GM21576 (cell line): Measurements from ENCODE around the gene CACNA2D2.

ENCODE experiments used
- ATAC-seq: cut with Tn5 transposase; IDR thresholded peaks from one replicate; pipeline ENCODE4 v1.9.1; 2021; ENCODE audit warnings: mild to moderate bottlenecking, moderate library complexity; ENCODE audit not compliant: unreplicated experiment

CACNA2D2 gene

GRCh38 chr3:50502584-50503423 is 630 bp downstream of the CACNA2D2 start:
- ATAC-seq: no peak

DNA sequence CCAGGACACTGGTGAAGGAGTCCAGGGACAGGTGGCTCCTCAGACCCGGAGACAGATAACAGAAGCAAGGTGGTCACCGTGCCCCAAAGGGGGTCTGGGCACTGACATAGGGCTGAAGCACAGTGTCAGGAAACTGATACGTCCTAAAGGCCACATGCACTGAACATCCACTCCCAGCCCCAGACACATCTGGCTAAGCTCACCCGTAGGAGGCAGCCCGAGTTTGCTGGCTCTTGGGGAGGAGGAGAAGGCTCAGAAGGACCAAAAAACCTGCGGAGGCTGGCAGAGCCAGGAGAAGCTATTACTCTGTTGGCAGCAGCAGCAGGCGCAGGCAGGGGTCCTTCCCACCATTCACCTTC is 1.2 kb downstream of the CACNA2D2 start:
- ATAC-seq: no peak

- no peak for ATAC-seq
Observed at GRCh38 chr3:50495609-50496423, 7.6 kb downstream of the CACNA2D2 start.

GRCh38 chr3:50494126-50494525 is 9.3 kb downstream of the CACNA2D2 start:
- no peak for ATAC-seq

GRCh38 chr3:50493623-50494022 is 9.8 kb downstream of the CACNA2D2 start:
- no peak for ATAC-seq

DNA sequence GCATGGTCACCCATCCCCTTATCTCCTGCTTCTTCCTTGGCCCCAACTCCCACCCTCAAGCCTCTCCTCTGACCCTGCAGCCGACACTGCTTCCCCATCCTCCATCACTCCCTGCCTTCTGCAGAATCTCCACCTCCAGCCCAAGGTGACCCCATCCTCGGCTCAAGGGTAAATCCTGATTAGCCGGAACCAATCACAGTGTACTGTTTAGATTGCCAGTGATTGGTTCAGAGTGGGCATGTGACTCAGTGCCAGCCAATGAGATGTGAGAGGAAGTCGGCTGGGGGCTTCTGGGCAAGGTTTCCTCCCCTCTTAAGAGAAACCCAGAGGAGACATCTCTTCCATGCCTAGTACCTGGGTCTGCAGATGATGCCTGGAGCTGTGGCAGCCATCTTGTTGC is 10.3 kb downstream of the CACNA2D2 start:
- no peak for ATAC-seq

DNA sequence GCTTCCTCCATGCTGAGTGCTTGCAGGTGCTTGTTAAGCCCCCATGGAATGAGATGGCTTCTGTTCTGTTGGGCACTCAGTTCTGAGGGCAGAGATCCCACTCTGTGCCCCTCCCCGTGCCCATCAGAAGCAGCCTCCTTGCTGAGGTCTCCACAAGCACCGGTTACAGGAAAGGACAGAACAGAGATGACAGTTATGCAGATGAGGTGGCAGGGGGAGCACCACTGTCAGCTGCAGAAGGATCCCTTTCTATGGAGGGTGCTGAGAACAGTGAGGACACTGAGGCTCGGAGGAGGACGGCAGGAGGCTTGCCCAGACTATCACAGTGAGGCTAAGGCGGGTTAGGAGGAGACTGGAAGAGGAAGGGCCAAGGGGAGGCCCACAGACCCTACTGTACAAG is 12.4 kb downstream of the CACNA2D2 start:
- ATAC-seq: no peak

- no peak for ATAC-seq
Observed at GRCh38 chr3:50490424-50490823, 13.0 kb downstream of the CACNA2D2 start.

GRCh38 chr3:50487181-50487580 is 16.3 kb downstream of the CACNA2D2 start:
- no peak for ATAC-seq

GRCh38 chr3:50486219-50486888 is 17.1 kb downstream of the CACNA2D2 start:
- ATAC-seq: no peak

DNA sequence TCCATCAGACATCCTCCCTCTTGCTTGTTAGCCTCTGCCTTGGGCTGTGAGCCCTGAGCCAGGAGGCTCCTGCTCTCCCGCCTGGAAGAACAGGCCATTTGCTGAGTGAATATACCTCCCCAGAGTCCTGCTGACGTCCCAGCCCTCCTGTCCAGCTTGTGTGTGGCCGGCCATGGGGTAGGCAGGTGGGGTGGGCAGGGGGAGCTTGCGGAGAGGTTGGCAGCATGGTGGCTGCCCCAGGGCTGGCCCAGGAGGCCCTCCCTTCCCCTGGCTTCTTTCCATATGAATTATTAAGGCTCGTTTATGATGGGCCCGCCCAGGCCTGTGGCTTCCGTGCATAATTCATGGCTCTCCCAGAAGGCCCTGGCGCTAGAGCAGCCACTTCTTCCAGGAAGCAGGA is 18.7 kb downstream of the CACNA2D2 start:
- no peak for ATAC-seq

- no peak for ATAC-seq
Observed at GRCh38 chr3:50483374-50483773, 20.1 kb downstream of the CACNA2D2 start.

DNA sequence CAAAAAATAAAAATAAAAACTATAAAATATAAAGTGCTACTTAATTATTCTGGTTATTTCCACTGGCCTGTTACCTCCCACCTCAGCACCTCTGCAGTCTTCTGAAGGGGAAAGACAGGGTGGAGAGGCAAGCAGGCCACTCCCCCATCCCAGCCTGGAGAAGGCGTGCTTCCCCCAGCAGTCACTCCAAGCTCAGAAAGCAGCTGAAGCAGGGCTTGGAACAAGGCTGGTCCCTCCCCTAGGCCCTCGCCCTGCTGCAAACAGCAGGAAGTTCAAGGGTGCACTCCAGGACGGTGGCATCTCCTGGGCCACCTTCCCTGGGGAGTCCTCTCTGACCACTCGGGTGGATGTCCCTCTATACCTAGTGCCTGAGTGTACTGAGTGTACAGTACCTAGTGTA is 21.4 kb downstream of the CACNA2D2 start:
- ATAC-seq: no peak

DNA sequence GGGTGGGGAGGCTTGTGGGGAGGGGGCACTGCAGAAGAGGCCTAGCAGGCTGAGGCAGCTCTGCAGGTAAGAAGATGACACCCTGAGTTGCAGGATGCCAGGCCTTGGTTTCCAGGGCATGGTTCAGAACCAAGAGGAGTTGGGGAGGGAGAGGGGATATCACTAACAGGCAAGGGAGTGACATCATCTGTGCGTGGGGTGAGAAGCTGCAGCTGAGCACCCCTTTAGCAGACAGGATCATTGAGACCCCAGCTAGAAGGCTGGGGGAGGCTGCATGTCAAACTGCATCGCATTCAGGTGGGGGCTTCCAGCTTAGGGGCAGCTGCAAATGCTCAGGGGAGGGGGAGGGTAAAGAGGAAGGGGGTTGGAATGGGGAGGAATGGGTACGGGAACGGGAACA is 23.0 kb downstream of the CACNA2D2 start:
- no peak for ATAC-seq

GRCh38 chr3:50479523-50479922 is 23.9 kb downstream of the CACNA2D2 start:
- ATAC-seq: no peak

- no peak for ATAC-seq
Observed at GRCh38 chr3:50478671-50479260, 24.7 kb downstream of the CACNA2D2 start.

GRCh38 chr3:50478051-50478450 is 25.4 kb downstream of the CACNA2D2 start:
- no peak for ATAC-seq

GRCh38 chr3:50475348-50475747 is 28.1 kb downstream of the CACNA2D2 start:
- ATAC-seq: no peak

- no peak for ATAC-seq
Observed at GRCh38 chr3:50474717-50475116, 28.7 kb downstream of the CACNA2D2 start.

GRCh38 chr3:50473768-50474167 is 29.7 kb downstream of the CACNA2D2 start:
- no peak for ATAC-seq

DNA sequence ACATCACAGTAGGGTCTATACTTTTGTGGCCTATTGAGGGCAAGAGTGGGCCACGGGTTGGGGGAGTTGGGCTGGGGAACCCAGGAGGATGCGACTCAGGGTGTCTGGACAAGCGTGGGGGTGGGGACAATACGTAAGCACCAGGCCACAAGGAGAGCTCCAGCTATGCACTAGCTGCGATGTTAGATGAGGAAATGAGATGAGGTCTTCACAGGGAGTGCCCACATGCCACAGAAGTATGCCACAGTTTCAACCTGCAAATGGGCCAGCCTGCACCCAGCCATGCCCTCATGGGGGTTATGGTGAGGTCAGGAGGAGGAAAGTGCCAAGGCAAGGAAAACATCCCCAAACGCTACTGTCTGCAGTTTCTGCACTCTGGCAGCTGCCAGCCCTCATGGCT is 30.5 kb downstream of the CACNA2D2 start:
- no peak for ATAC-seq
